ENCODE data around the gene RNF182.

- no peak for TF ChIP-seq POLR2A (IDR thresholded peaks at IDR 0.05)
- no peak for TF ChIP-seq POLR2AphosphoS5 (IDR thresholded peaks at IDR 0.05)
- no peak for TF ChIP-seq CTCF (IDR thresholded peaks at IDR 0.05 in 8 of 11, conservative IDR thresholded peaks at IDR 0.05 in 3 of 11)
These were observed 11.3 kb upstream of the RNF182 start for GRCh38 chr6:13913226-13914001.
